IMR-90 (cell line): ENCODE measurements around the gene GTF2H3. TPM values are rescaled to one million over a fixed set of nuclear protein-coding genes. Genes with fewer than 3 reads are reported as not detected.

Source experiments
- BHLHE40 ChIP-seq: fragments of 150-350 bp; IDR thresholded peaks from 2 replicates; pipeline ENCODE4 v1.6.1; 2016; ENCODE audit warnings: mild to moderate bottlenecking, low read depth, low read length
- ELK1 ChIP-seq: fragments of 150-350 bp; IDR thresholded peaks from 2 replicates; pipeline ENCODE4 v1.6.1; 2016; ENCODE audit warnings: low read depth, mild to moderate bottlenecking, low read length, moderate library complexity, borderline replicate concordance
- polyA plus RNA-seq, 3 experiments: library from polyadenylated mRNA; depleted of rRNA; stranded (reverse); fragments of >200 nt; gene quantifications; 2 replicates each; pipeline ENCODE4 v1.2.3, GENCODE V29; 2012; ENCODE audit warnings: low replicate concordance in 1 of 3
- total RNA-seq: library from RNA; depleted of rRNA; stranded (reverse); fragments of >200 nt; gene quantifications from 2 replicates; pipeline ENCODE4 v1.2.3, GENCODE V29; 2012

Gene GTF2H3
- total and polyA plus RNA-seq, 2 of the 4 experiments (the other 2 are of a cell fraction): 22.2 to 80.3 TPM

GRCh38 chr12:123633379-123634141 is at the start of gene GTF2H3, which contains the start of gene EIF2B1 (continued):
- TF ChIP-seq BHLHE40 (peak; percentile 87), ELK1 (peak; percentile 67; the same call in 1 of the 2 replicates)
